DOHH2 (cell line): ENCODE data around the gene SIPA1L3.

Experiments used
- H3F3A ChIP-seq: fragments of 200-600 bp; sonication (generic), shearing (Covaris generic); 2 replicates; pipeline ENCODE4 v1.6.0; 2016; ENCODE audit warnings: antibody characterized with exemption, mild to moderate bottlenecking; ENCODE audit not compliant: control insufficient read depth, insufficient read depth
- H3K27ac ChIP-seq: fragments of 200-600 bp; sonication (generic); 2 replicates; pipeline ENCODE4 v1.5.1; 2014; ENCODE audit warnings: low read depth, mild to moderate bottlenecking, low read length, moderate library complexity
- H3K27me3 ChIP-seq: fragments of 200-600 bp; sonication (generic); 2 replicates; pipeline ENCODE4 v1.6.1; 2014; ENCODE audit warnings: mild to moderate bottlenecking, low read length, mixed read lengths; ENCODE audit not compliant: control insufficient read depth
- H3K36me3 ChIP-seq: fragments of 200-600 bp; sonication (generic); 2 replicates; pipeline ENCODE4 v1.6.1; 2014; ENCODE audit warnings: mild to moderate bottlenecking, low read length, moderate library complexity, mixed read lengths; ENCODE audit not compliant: control insufficient read depth
- H3K4me1 ChIP-seq: fragments of 200-600 bp; sonication (generic); 2 replicates; pipeline ENCODE4 v1.6.1; 2014; ENCODE audit warnings: mild to moderate bottlenecking, low read length, mixed read lengths; ENCODE audit not compliant: control insufficient read depth
- H3K4me2 ChIP-seq: fragments of 200-600 bp; sonication (generic); 2 replicates; pipeline ENCODE4 v1.6.0; 2014; ENCODE audit warnings: mild to moderate bottlenecking, low read length, moderate library complexity
- H3K4me3 ChIP-seq: fragments of 200-600 bp; sonication (generic); 2 replicates; pipeline ENCODE4 v1.5.1; 2014; ENCODE audit warnings: mild to moderate bottlenecking, low read length, mixed read lengths
- H3K79me2 ChIP-seq: fragments of 200-600 bp; sonication (generic); 2 replicates; pipeline ENCODE4 v1.6.1; 2014; ENCODE audit warnings: mild to moderate bottlenecking, low read length, mixed read lengths; ENCODE audit not compliant: control insufficient read depth
- H3K9me2 ChIP-seq: fragments of 200-600 bp; sonication (generic); replicated peaks from 2 replicates; pipeline ENCODE4 v1.6.1; 2014; ENCODE audit warnings: mild to moderate bottlenecking, low read length, mixed read lengths; ENCODE audit not compliant: control insufficient read depth
- H3K9me3 ChIP-seq: fragments of 200-600 bp; sonication (generic); 2 replicates; pipeline ENCODE4 v1.6.1; 2014; ENCODE audit warnings: antibody characterized with exemption, low read length, mixed read lengths; ENCODE audit not compliant: control insufficient read depth, insufficient read depth
- H4K20me1 ChIP-seq: fragments of 200-600 bp; sonication (generic); 2 replicates; pipeline ENCODE4 v1.6.0; 2014; ENCODE audit warnings: low read depth, mild to moderate bottlenecking, antibody characterized with exemption, low read length, moderate library complexity; ENCODE audit not compliant: control insufficient read depth, insufficient read depth
- CTCF ChIP-seq: fragments of 200-600 bp; sonication (generic); IDR thresholded peaks from one replicate; pipeline ENCODE4 v1.5.1; 2014; ENCODE audit warnings: antibody characterized with exemption, mild to moderate bottlenecking, low read depth, low read length; ENCODE audit not compliant: poor library complexity, severe bottlenecking
- EZH2phosphoT487 ChIP-seq: fragments of 200-600 bp; sonication (generic); IDR thresholded peaks from 2 replicates; pipeline ENCODE4 v1.6.1; 2017; ENCODE audit warnings: borderline replicate concordance, mild to moderate bottlenecking, antibody characterized with exemption, low read length, moderate library complexity, mixed read lengths

The SIPA1L3 gene

DNA sequence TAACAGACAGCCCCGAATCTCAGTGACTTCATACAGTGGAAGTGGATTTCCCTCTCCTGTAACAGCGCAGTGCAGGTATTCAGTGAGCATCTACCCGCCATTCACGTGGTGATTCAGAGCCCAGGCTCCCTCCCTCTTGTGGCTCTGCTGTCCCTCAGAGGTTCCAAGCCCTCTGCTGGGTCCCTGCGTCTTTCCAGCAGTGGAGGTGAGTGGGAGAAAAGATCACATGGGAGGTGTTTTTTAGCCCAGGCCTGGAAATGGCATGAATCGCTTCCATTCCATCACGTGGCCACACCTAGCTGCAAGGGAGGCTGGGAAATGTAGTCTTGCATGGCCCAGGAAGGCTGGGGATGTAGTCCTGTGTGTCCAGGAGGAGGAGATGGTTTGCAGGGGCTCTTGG, 255.6 kb downstream of the SIPA1L3 start:
- Histone ChIP-seq H3K9me2 (no peaks in the 10 kb centered on the region), H3K4me2 (no peak overlapping the region), H3K27ac (no peak overlapping the region), H3K9me3 (no peaks in the 10 kb centered on the region; the same call in 1 of the 2 replicates), H3F3A (no peaks in the 10 kb centered on the region), H3K4me3 (no peak overlapping the region), H3K4me1 (no peaks in the 10 kb centered on the region), H3K36me3 (peaks cover 28% of the 10 kb centered on the region), H3K27me3 (no peaks in the 10 kb centered on the region), H4K20me1 (no peaks in the 10 kb centered on the region), H3K79me2 (no peaks in the 10 kb centered on the region)
- no peak for TF ChIP-seq EZH2phosphoT487
- no peak for TF ChIP-seq CTCF

DNA sequence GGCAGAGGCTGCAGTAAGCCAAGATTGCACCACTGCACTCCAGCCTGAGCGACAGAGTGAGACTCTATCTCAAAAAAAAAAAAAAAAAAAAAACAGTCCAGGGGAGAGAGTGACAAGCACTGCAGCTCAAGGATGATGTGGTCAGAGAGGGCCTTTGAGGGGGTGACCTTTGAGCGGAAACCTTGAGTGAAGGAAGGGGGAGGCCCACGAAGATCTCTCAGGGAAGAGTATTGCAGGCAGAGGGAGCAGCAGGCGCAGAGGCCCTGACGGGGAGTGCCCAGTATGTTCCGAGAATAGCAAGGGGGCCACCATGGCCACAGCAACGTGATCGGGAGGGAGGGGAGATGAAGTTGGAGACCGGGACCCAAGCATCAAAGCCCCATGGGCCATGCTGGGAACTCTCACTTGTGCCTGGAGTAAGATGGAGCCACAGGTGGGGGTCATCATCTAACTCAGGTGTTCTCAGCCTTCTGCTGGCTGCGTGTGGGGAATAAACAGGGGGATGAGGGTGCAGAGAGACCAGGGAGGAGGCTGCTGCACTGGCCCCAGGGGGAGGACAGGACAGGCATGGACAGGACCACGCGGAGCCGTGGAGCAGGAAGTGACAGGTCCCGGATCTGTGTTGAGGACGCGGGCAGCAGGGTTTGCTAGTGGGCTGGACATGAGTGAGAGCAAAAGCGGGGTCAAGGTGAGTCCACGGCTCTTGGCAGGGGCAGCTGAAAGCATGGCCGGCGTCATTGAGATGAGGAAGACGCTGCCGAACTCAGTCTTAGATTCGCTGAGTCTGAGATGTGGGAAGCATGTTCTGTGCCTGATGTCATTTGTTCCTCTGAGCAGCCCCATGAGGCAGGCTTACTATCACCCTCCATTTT, 256.6 kb downstream of the SIPA1L3 start:
- Histone ChIP-seq H3K79me2 (no peaks in the 10 kb centered on the region), H3K27ac (no peak overlapping the region), H4K20me1 (no peaks in the 10 kb centered on the region), H3K4me2 (no peak overlapping the region), H3K9me2 (no peaks in the 10 kb centered on the region), H3F3A (no peaks in the 10 kb centered on the region), H3K9me3 (no peaks in the 10 kb centered on the region; the same call in 1 of the 2 replicates), H3K36me3 (peaks cover 31% of the 10 kb centered on the region), H3K4me1 (no peaks in the 10 kb centered on the region), H3K4me3 (no peak overlapping the region), H3K27me3 (no peaks in the 10 kb centered on the region)
- TF ChIP-seq CTCF = no peak

DNA sequence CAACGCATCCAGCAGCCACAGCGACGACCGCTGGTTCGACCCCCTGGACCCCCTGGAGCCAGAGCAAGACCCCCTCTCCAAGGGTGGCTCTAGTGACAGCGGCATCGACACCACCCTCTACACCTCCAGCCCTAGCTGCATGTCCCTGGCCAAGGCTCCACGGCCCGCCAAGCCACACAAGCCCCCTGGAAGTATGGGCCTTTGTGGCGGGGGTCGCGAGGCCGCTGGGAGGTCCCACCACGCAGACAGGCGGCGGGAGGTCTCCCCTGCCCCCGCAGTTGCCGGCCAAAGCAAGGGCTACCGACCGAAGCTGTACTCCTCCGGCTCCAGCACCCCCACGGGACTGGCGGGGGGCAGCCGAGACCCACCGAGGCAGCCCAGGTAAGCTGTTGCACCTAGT, 257.5 kb downstream of the SIPA1L3 start:
- H3K79me2 ChIP-seq = no peaks in the 10 kb centered on the region
- no peak overlapping the region for H3K4me2 ChIP-seq
- H3K27me3 ChIP-seq = no peaks in the 10 kb centered on the region
- no peak overlapping the region for H3K4me3 ChIP-seq
- no peaks in the 10 kb centered on the region for H3K9me2 ChIP-seq
- H3K27ac ChIP-seq = no peak overlapping the region
- H3K9me3 ChIP-seq = no peaks in the 10 kb centered on the region; the same call in 1 of the 2 replicates
- H3K36me3 ChIP-seq = peaks cover 31% of the 10 kb centered on the region
- H4K20me1 ChIP-seq = no peaks in the 10 kb centered on the region
- no peaks in the 10 kb centered on the region for H3K4me1 ChIP-seq
- H3F3A ChIP-seq = no peaks in the 10 kb centered on the region
- TF ChIP-seq EZH2phosphoT487 (no peak), CTCF (no peak)
